Astrocyte (in vitro differentiated cells and primary cell): ENCODE results near the gene MEX3C. TPM values are rescaled to one million over a fixed set of nuclear protein-coding genes. Genes with fewer than 3 reads are reported as not detected.

ENCODE experiments used
- DNase-seq: peaks from one replicate; pipeline ENCODE4 v3.0.0-alpha.2; 2010; ENCODE audit warnings: low read depth
- FAIRE-seq: peaks from 2 replicates; lab custom pipeline; 2011; peaks lifted over from hg19 to GRCh38; lab: Jason Lieb, UNC
- H2AFZ ChIP-seq: 2 replicates; pipeline ENCODE4 v1.6.0; 2012; ENCODE audit warnings: low read depth, low read length, inconsistent platforms
- H3K27ac ChIP-seq: 2 replicates; pipeline ENCODE4 v1.5.1; 2011; ENCODE audit warnings: low read depth, low read length, inconsistent platforms
- H3K27me3 ChIP-seq: 2 replicates; pipeline ENCODE4 v1.6.0; 2011; ENCODE audit warnings: low read length, inconsistent platforms; ENCODE audit not compliant: insufficient read depth
- H3K36me3 ChIP-seq: 2 replicates; pipeline ENCODE4 v1.5.1; 2011; ENCODE audit warnings: low read length, inconsistent platforms; ENCODE audit not compliant: insufficient read depth
- H3K4me1 ChIP-seq: 2 replicates; pipeline ENCODE4 v1.5.1; 2011; ENCODE audit warnings: low read length, inconsistent platforms; ENCODE audit not compliant: insufficient read depth
- H3K4me2 ChIP-seq: 2 replicates; pipeline ENCODE4 v1.6.0; 2012; ENCODE audit warnings: low read length, inconsistent platforms
- H3K4me3 ChIP-seq: 2 replicates; pipeline ENCODE4 v1.5.1; 2011; ENCODE audit warnings: low read depth, mild to moderate bottlenecking, low read length, inconsistent platforms; ENCODE audit not compliant: insufficient read depth
- H3K79me2 ChIP-seq: 2 replicates; pipeline ENCODE4 v1.6.0; 2012; ENCODE audit warnings: mild to moderate bottlenecking, low read length, inconsistent platforms; ENCODE audit not compliant: insufficient read depth
- H3K9ac ChIP-seq: 2 replicates; pipeline ENCODE4 v1.6.0; 2012; ENCODE audit warnings: mild to moderate bottlenecking, low read length, inconsistent platforms
- H3K9me3 ChIP-seq: 2 replicates; pipeline ENCODE4 v1.5.1; 2012; ENCODE audit warnings: low read depth, mild to moderate bottlenecking, low read length, inconsistent platforms; ENCODE audit not compliant: insufficient read depth
- H4K20me1 ChIP-seq: 2 replicates; pipeline ENCODE4 v1.6.0; 2012; ENCODE audit warnings: low read length, inconsistent platforms; ENCODE audit not compliant: insufficient read depth
- H3K27ac Mint-ChIP-seq: one replicate; pipeline ENCODE4 v1.8.0; 2021; ENCODE audit warnings: mild to moderate bottlenecking, mixed read lengths; ENCODE audit not compliant: unreplicated experiment
- H3K27me3 Mint-ChIP-seq: one replicate; pipeline ENCODE4 v1.8.0; 2021; ENCODE audit warnings: low read depth, mixed read lengths; ENCODE audit not compliant: unreplicated experiment
- H3K36me3 Mint-ChIP-seq: one replicate; pipeline ENCODE4 v1.8.0; 2021; ENCODE audit warnings: low read depth, mixed read lengths; ENCODE audit not compliant: unreplicated experiment
- H3K4me1 Mint-ChIP-seq: one replicate; pipeline ENCODE4 v1.8.0; 2021; ENCODE audit warnings: low read depth, mixed read lengths; ENCODE audit not compliant: unreplicated experiment
- H3K4me3 Mint-ChIP-seq: one replicate; pipeline ENCODE4 v1.8.0; 2021; ENCODE audit warnings: mild to moderate bottlenecking, moderate library complexity, mixed read lengths; ENCODE audit not compliant: unreplicated experiment
- H3K9me3 Mint-ChIP-seq: one replicate; pipeline ENCODE4 v1.8.0; 2021; ENCODE audit warnings: mild to moderate bottlenecking, mixed read lengths; ENCODE audit not compliant: unreplicated experiment
- EZH2 ChIP-seq: IDR thresholded peaks from 2 replicates; pipeline ENCODE4 v1.6.1; 2012; ENCODE audit warnings: mild to moderate bottlenecking, low read length, inconsistent platforms; ENCODE audit not compliant: insufficient read depth
- total RNA-seq: library from RNA; stranded (reverse); gene quantifications from 2 replicates; pipeline ENCODE4 v1.2.1, GENCODE V29; 2021
- TF ChIP-seq, protein P1 (sequence below): IDR thresholded peaks from 2 replicates; pipeline ENCODE4 v1.5.1; 2011; ENCODE audit warnings: low read depth, mild to moderate bottlenecking, inconsistent platforms, low read length, moderate library complexity; ENCODE audit not compliant: insufficient read depth

Gene MEX3C
- total RNA-seq, 1 donor from 2014 or later: 72.2 TPM

DNA sequence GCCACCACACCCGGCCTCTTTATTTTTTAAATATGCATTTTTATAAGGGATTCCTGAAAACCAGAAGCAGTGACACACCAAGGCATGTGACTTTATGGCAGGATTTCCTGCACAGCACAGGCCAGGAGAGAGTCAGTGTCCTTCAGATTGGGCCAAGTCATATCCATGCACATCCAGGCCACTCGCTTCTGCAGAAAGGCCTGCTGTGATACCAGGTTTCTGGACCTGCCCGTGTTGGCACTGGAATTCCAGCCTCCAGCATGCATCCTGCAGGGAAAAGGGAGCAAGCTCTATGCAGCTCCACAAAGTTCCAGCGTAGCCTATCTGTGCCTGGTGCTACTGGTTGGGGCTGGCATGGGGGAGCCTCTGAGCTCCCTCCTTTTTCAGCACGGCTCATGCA lies 36.8 kb downstream of the MEX3C start:
- Histone ChIP-seq H2AFZ (no peak overlapping the region), H3K9ac (no peak overlapping the region), H3K9me3 (no peaks in the 10 kb centered on the region), H3K4me2 (no peak overlapping the region), H4K20me1 (no peaks in the 10 kb centered on the region), H3K36me3 (no peaks in the 10 kb centered on the region), H3K79me2 (no peaks in the 10 kb centered on the region), H3K27ac (no peak overlapping the region), H3K4me1 (no peaks in the 10 kb centered on the region), H3K27me3 (no peaks in the 10 kb centered on the region), H3K4me3 (no peak overlapping the region)
- H3K4me3 Mint-ChIP-seq: no peak overlapping the region
- no peak for TF ChIP-seq EZH2
- TF ChIP-seq, protein P1, sequence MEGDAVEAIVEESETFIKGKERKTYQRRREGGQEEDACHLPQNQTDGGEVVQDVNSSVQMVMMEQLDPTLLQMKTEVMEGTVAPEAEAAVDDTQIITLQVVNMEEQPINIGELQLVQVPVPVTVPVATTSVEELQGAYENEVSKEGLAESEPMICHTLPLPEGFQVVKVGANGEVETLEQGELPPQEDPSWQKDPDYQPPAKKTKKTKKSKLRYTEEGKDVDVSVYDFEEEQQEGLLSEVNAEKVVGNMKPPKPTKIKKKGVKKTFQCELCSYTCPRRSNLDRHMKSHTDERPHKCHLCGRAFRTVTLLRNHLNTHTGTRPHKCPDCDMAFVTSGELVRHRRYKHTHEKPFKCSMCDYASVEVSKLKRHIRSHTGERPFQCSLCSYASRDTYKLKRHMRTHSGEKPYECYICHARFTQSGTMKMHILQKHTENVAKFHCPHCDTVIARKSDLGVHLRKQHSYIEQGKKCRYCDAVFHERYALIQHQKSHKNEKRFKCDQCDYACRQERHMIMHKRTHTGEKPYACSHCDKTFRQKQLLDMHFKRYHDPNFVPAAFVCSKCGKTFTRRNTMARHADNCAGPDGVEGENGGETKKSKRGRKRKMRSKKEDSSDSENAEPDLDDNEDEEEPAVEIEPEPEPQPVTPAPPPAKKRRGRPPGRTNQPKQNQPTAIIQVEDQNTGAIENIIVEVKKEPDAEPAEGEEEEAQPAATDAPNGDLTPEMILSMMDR: no peak
- peaks cover 6% of the 10 kb centered on the region for H3K9me3 Mint-ChIP-seq
- no peak for FAIRE-seq
- DNase-seq: no peak
- H3K4me1 Mint-ChIP-seq: peaks cover 14% of the 10 kb centered on the region
- H3K27me3 Mint-ChIP-seq: no peaks in the 10 kb centered on the region
- no peak overlapping the region for H3K27ac Mint-ChIP-seq
- H3K36me3 Mint-ChIP-seq: peaks cover 1% of the 10 kb centered on the region

DNA sequence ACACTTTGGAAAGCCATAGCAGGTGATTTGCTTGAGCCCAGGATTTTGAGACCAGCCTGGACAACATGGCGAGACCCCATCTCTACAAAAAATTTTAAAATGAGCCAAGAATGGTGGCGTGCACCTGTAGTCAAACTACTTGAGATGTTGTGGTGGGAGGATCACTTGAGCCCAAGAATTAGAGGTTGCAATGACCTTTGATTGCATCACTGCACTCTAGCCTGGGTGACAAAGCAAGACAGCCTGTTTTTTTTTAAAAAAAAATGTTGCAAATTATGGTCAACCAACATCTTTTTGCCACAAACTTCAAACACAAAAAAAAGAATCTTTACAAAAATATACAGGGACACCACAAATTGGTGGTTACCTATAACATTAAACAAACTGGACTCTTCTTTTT lies 40.3 kb downstream of the MEX3C start:
- Histone ChIP-seq H2AFZ (no peak overlapping the region), H3K9ac (no peak overlapping the region), H3K4me3 (no peak overlapping the region), H4K20me1 (no peaks in the 10 kb centered on the region), H3K9me3 (no peaks in the 10 kb centered on the region), H3K27ac (no peak overlapping the region), H3K79me2 (no peaks in the 10 kb centered on the region), H3K4me1 (no peaks in the 10 kb centered on the region), H3K36me3 (no peaks in the 10 kb centered on the region), H3K4me2 (no peak overlapping the region), H3K27me3 (no peaks in the 10 kb centered on the region)
- H3K27ac Mint-ChIP-seq: no peak overlapping the region
- TF ChIP-seq EZH2: no peak
- TF ChIP-seq, protein P1: no peak
- FAIRE-seq (no peak), DNase-seq (no peak)
- no peaks in the 10 kb centered on the region for H3K27me3 Mint-ChIP-seq
- H3K4me3 Mint-ChIP-seq: no peak overlapping the region
- H3K36me3 Mint-ChIP-seq: peaks cover 1% of the 10 kb centered on the region
- H3K9me3 Mint-ChIP-seq: peaks cover 6% of the 10 kb centered on the region
- no peaks in the 10 kb centered on the region for H3K4me1 Mint-ChIP-seq

DNA sequence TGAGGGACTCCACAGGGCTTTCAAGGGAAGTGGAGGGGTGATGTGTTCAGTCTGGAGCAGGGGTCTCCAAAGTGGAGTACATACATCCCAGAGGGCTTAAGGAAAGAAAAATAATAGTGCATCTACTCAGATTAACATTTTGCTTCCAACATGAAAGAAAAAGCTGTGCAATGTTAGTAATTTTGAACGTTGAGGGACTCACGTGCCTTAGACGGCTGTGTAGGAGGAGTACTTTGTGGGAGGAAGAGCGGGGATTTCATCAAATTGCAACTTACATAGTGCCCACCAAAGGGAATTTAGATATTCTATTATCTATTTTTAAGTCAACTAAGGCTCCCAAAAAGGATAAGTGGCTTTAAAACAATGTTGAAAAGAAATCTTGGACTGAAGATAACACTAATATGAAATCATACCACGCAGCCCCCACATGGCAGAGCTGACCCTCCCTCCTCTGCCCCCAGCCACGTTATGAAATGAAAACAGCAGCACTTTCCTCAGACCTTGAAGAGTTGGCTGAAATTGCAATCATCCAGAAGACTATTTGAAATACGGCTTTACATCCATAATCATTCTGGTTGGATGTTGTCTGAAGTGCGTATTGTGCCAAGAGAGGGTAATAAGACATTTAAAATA lies 42.9 kb downstream of the MEX3C start:
- DNase-seq (no peak), FAIRE-seq (no peak)
- no peak overlapping the region for H3K27ac ChIP-seq
- H3K36me3 ChIP-seq: no peaks in the 10 kb centered on the region
- peaks cover 7% of the 10 kb centered on the region for H3K36me3 Mint-ChIP-seq
- TF ChIP-seq, protein P1: no peak
- TF ChIP-seq EZH2: no peak
- no peaks in the 10 kb centered on the region for H3K9me3 ChIP-seq
- no peak overlapping the region for H3K4me2 ChIP-seq
- H3K4me3 ChIP-seq: no peak overlapping the region
- no peaks in the 10 kb centered on the region for H3K27me3 ChIP-seq
- H3K79me2 ChIP-seq: no peaks in the 10 kb centered on the region
- peaks cover 7% of the 10 kb centered on the region for H3K4me1 Mint-ChIP-seq
- H3K27ac Mint-ChIP-seq: no peak overlapping the region
- no peak overlapping the region for H2AFZ ChIP-seq
- no peaks in the 10 kb centered on the region for H4K20me1 ChIP-seq
- H3K9me3 Mint-ChIP-seq: no peaks in the 10 kb centered on the region
- H3K4me1 ChIP-seq: peaks cover 4% of the 10 kb centered on the region
- no peak overlapping the region for H3K9ac ChIP-seq
- no peaks in the 10 kb centered on the region for H3K27me3 Mint-ChIP-seq
- no peak overlapping the region for H3K4me3 Mint-ChIP-seq
